AG10803 (cell line): ENCODE measurements around the gene VSIG8.
"Not testable (repeated sequence)": the region's sequence is repeated elsewhere in the genome, so short reads cannot be mapped to it uniquely, and the experiment has no call there.

ENCODE experiments used
- DNase-seq: peaks from one replicate; pipeline ENCODE4 v3.0.0; 2010; ENCODE audit warnings: low read depth
- H3K4me3 ChIP-seq: 2 replicates; pipeline ENCODE4 v1.5.1; 2011; ENCODE audit warnings: mild to moderate bottlenecking, low read length, control low read depth
- CTCF ChIP-seq: conservative IDR thresholded peaks from 2 replicates; pipeline ENCODE4 v1.5.1; 2011; ENCODE audit warnings: mild to moderate bottlenecking, low read length, control low read depth, inconsistent platforms

The VSIG8 gene

DNA sequence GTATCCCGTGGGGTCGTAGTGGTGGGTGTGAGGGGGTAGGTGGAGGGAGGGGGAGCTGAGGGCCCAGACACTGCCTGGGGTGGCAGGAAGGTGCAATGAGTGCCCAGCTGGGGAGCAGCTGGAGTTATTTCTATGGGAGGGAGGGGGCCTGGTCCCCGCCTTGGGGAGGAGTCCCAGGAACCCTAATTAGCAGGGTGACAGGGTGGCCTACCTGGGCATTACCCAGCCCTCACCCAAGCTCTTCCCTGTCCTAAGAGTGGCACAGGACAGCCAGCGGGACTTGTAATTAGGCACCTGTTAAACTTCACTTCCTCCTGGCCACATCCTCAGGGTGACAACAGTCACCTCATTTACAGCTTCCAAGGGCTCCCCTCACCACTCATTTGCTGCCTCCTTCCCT is at the start of gene VSIG8:
Gene VSIG8 (minus strand): TSS at position 101 of the 400 bp plus-strand sequence. CDS start 136 bp downstream, outside the sequence.
- no peak for DNase-seq
- TF ChIP-seq CTCF: no peak
- no peak within 1 kb of the TSS for H3K4me3 ChIP-seq

DNA sequence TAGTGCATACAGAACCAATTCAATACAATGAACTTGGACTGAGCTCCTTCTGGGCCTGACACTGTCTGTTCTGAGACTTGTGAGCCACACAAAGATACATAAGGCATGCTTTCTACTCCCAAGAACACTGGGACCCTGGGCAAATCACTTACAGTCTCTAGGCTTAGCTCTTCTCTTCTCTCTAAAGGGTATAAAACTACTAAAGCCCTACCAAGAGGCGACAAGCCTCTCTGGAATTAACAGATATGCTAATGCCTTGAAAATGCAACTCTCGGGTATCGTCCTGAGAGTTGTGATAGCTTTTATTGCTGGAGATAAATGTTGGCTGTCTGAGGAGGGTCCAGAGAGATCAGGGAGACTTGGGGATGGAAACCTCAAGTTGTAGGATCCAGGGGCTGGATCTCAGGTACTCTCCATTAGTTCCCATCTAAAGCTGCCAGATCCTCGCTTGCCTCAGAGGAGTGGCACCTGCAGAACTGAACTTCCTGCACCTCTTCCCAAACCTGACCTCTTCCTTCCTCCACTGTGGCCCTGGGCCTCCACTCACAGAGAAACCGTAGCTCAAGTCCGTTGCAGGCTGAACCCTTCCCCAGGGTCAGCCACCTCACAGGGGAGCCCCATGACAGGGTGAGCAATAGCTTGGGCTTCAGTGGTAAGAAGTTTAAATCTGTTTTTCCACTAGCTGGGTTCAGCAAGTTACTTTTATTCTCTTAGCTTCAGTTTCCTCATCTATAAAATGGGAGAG is 49.0 kb upstream of the VSIG8 start:
- DNase-seq: no peak
- TF ChIP-seq CTCF: no peak

DNA sequence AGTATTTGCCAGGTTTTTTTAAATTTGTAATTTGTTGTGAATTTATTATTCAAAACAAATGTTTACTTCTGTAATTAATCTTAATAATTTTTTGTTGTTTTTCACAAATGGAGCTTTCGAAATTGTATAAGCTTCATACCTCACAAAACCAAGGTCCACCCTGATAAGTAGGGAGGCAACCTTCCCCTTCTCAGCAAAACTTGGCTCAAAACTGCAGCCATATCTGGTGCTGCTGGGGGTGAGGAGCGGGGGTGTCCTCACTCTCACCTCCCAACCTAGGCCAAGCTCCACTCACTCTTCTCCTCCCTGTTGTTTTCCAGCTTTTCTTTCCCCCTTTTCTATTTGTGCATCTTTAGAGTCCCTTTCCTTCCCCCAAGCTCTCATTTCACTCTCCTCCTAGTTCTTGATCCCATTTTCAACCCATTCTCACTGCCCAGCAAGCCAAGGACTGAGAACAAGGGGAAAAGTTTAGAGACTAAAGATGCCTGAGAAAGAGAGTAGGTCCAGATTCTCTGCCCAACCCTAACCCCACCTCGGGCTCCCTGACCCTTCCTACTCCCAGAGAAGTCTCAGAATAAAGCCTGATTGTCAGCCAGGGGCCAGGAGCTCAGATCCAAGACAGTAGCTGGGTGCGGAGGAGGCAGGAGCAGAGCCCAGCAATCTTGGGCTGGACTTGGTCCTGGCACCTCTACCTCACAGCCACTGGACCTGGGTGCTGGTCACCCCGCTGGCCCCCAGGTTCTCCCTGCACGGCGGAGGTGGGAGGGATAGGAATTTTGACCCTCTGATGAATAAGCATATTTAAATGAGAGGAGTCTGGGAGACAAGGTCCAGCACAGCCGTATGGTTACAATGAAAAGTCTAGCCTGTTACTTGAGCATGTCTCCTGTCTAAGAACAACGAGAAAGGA is 45.8 kb upstream of the VSIG8 start:
- no peak for TF ChIP-seq CTCF
- DNase-seq: no peak
- no peak overlapping the region for H3K4me3 ChIP-seq

More for the DNA sequence above, 49.0 kb upstream of the VSIG8 start:
- no peak overlapping the region for H3K4me3 ChIP-seq

- H3K4me3 ChIP-seq: no peak overlapping the region
- TF ChIP-seq CTCF: no peak
- DNase-seq: no peak
Observed at GRCh38 chr1:159906960-159907359, 44.5 kb upstream of the VSIG8 start.

DNA sequence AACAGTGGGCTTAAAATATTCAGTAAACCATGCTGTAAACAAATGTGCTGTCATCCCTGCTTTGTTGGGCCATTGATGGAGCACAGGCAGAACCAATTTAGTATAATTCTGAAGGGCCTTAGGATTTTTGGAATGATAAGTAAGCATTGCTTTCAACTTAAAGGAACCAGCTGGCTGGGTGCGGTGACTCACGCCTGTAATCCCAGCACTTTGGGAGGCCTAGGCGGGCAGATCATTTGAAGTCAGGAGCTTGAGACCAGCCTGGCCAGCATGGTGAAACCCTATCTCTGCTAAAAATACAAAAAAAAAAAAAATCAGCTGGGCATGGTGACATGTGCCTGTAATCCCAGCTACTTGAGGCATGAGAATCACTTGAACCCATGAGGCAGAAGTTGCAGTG is 41.6 kb upstream of the VSIG8 start:
- H3K4me3 ChIP-seq, DNase-seq: not testable (repeated sequence)

GRCh38 chr1:159902541-159902940 is 40.1 kb upstream of the VSIG8 start:
- no peak overlapping the region for H3K4me3 ChIP-seq
- no peak for TF ChIP-seq CTCF
- DNase-seq: no peak

DNA sequence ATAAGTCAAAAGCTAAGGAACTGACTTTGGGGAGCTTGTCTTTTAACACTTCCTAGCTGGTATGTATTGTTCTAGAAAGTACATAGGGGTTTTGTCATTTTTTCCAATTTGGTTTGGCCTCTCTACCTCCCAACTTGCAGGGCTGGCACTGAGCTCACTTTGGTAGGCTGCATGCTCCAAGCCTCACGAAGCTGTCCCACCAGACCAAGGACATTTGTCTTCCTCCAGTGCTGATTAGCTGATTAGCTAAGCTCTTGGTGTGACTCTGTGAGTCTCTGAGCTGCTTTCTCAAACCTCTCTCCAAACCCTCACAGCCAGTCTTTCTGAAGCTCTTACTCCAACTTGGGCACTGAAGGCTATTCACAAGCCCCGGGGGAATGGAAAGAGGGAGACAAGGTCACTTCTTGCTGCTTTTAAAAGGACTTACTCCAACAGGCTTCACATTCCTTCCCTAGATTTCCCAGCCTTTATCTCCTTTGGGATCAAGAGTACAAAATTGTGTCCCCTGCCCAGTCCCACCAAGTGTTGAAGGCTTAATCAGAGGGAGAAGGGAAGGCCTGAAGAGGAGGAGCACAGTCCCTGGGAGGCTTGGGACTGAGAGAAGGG is 38.4 kb upstream of the VSIG8 start:
- DNase-seq: no peak
- TF ChIP-seq CTCF: no peak
- H3K4me3 ChIP-seq: no peak overlapping the region
